ENCODE data around the gene HSF4.

Gene HSF4

GRCh38 chr16:67169011-67169451 lies 4.5 kb downstream of the HSF4 start:
- DNase-seq: no peak

GRCh38 chr16:67169642-67170167 lies 5.2 kb downstream of the HSF4 start:
- peak; percentile 87 for DNase-seq

- peak; percentile 96 for DNase-seq
These were observed 5.8 kb downstream of the HSF4 start, which contains the start of gene NOL3 for GRCh38 chr16:67170168-67170948. TSS of gene NOL3 (plus strand) at chr16:67170538.

GRCh38 chr16:67170949-67171649 lies 6.6 kb downstream of the HSF4 start:
- DNase-seq: peak; percentile 72

GRCh38 chr16:67173323-67173722 lies 8.8 kb downstream of the HSF4 start:
- DNase-seq: no peak

- peak; percentile 93 for DNase-seq
These were observed 9.5 kb downstream of the HSF4 start for GRCh38 chr16:67173808-67174705.

- DNase-seq: peak; percentile 47
These were observed 10.2 kb downstream of the HSF4 start for GRCh38 chr16:67174706-67175231.

- no peak for DNase-seq
These were observed 12.1 kb downstream of the HSF4 start for GRCh38 chr16:67176662-67177061.

GRCh38 chr16:67177743-67178699 lies 13.5 kb downstream of the HSF4 start:
- DNase-seq: peak; percentile 89

- no peak for DNase-seq
These were observed 15.0 kb downstream of the HSF4 start for GRCh38 chr16:67179421-67180080.

- DNase-seq: no peak
These were observed 15.6 kb downstream of the HSF4 start for GRCh38 chr16:67180166-67180565.

GRCh38 chr16:67181346-67181745 lies 16.8 kb downstream of the HSF4 start:
- DNase-seq: no peak

GRCh38 chr16:67182288-67182687 lies 17.7 kb downstream of the HSF4 start:
- no peak for DNase-seq

- DNase-seq: no peak
These were observed 18.7 kb downstream of the HSF4 start for GRCh38 chr16:67183284-67183626.

GRCh38 chr16:67183627-67184452 lies 19.3 kb downstream of the HSF4 start, which contains the start of gene MATCAP1:
TSS of gene MATCAP1 (minus strand) at chr16:67183963. CDS start at chr16:67180610, 3,353 bp downstream.
- DNase-seq: peak; percentile 98

- no peak for DNase-seq
These were observed 20.0 kb downstream of the HSF4 start for GRCh38 chr16:67184453-67184994.

GRCh38 chr16:67184995-67185650 lies 20.6 kb downstream of the HSF4 start:
- peak; percentile 98 for DNase-seq

- DNase-seq: no peak
These were observed 21.1 kb downstream of the HSF4 start for GRCh38 chr16:67185651-67186134.

GRCh38 chr16:67186550-67186950 lies 22.0 kb downstream of the HSF4 start:
- peak; percentile 97 for DNase-seq
